Transverse colon (tissue), 4 donors: Measurements from ENCODE around the gene ZDHHC3. TPM values are rescaled to one million over a fixed set of nuclear protein-coding genes. Genes with fewer than 3 reads are reported as not detected.

ENCODE experiments used
- DNase-seq: peaks from one replicate; pipeline ENCODE4 v3.0.0-alpha.2; 2019
- H3K27ac ChIP-seq, 4 donors: fragments of 200-600 bp; sonication (generic); 2 replicates each; pipeline ENCODE4 v1.5.1; 2016 to 2018; ENCODE audit warnings: inconsistent platforms in 4 of 4
- H3K27me3 ChIP-seq: fragments of 200-600 bp; sonication (generic); 2 replicates; pipeline ENCODE4 v1.5.1; 2017; ENCODE audit warnings: inconsistent platforms
- H3K36me3 ChIP-seq, 4 donors: fragments of 200-600 bp; sonication (generic); 2 replicates each; pipeline ENCODE4 v1.5.1; 2017 to 2019; ENCODE audit warnings: inconsistent platforms in 4 of 4
- H3K4me1 ChIP-seq, 4 donors: fragments of 200-600 bp; sonication (generic); 2 replicates each; pipeline ENCODE4 v1.5.1; 2017 to 2020; ENCODE audit warnings: inconsistent platforms in 4 of 4
- H3K4me3 ChIP-seq, 4 donors: fragments of 200-600 bp; sonication (generic); 1 replicate in 1 of 4; 2 replicates in 3 of 4; pipeline versions ENCODE4 v1.5.1 to v1.6.1; 2017 to 2019; ENCODE audit warnings: inconsistent platforms in 4 of 4
- H3K9me3 ChIP-seq, 2 donors: fragments of 200-600 bp; sonication (generic); 2 replicates each; pipeline ENCODE4 v1.5.1; 2017 to 2019; ENCODE audit warnings: inconsistent platforms in 2 of 2
- EP300 ChIP-seq: sonication (generic); formaldehyde crosslinking; IDR thresholded peaks from one replicate; pipeline ENCODE4 v1.6.1; 2017; ENCODE audit warnings: antibody characterized with exemption, low read depth
- POLR2A ChIP-seq: fragments of 450-650 bp; IDR thresholded peaks from one replicate; pipeline ENCODE4 v1.6.1; 2016; ENCODE audit warnings: antibody characterized with exemption, mild to moderate bottlenecking, moderate library complexity
- POLR2AphosphoS5 ChIP-seq, 3 donors: sonication (generic); formaldehyde crosslinking; IDR thresholded peaks; one replicate each; pipeline ENCODE4 v1.6.1; 2016; ENCODE audit warnings: antibody characterized with exemption in 3 of 3
- WGBS, 2 donors: methylation state at CpG; one replicate each; pipeline ENCODE4 v1.1.5; 2018; ENCODE audit warnings: low coverage in 1 of 2; 5-methylcytosine and 5-hydroxymethylcytosine counted together
- in situ Hi-C, 4 donors: fragments of 200-750 bp; cut with MboI; loops; one replicate each; pipeline versions ENCODE4 v1.15.0 to v1.15.1; 2017; ENCODE audit warnings: low sequenced_read_pairs in 3 of 4, low pct_ligation_motif_present in 1 of 4, low pct_unique_long_range_greater_than_20kb in 1 of 4
- intact Hi-C: fragments of 100-400 bp; cut with DNase I; formaldehyde crosslinking; loops from one replicate; pipeline ENCODE4 v1.15.1; 2023; ENCODE audit warnings: low total_unique reads
- total RNA-seq, 4 donors: library from RNA; depleted of rRNA; stranded (reverse); fragments of >200 nt; gene quantifications; one replicate each; pipeline ENCODE4 v1.1.0, GENCODE V29; 2016
- TF ChIP-seq, protein P1 (sequence below), 5 experiments: fragments of 200-600 bp in 3 of 5; fragments of 450-650 bp in 2 of 5; sonication (generic) in 3 of 5; IDR thresholded peaks; 1 replicate in 2 of 5; 2 replicates in 3 of 5; pipeline ENCODE4 v1.5.1; 2016 to 2017; ENCODE audit warnings: antibody characterized with exemption in 5 of 5, inconsistent platforms in 3 of 5, mild to moderate bottlenecking in 2 of 5, moderate library complexity in 1 of 5

The ZDHHC3 gene
- total RNA-seq, 4 donors from 2014 or later: 142 to 258 (median 170) TPM

DNA sequence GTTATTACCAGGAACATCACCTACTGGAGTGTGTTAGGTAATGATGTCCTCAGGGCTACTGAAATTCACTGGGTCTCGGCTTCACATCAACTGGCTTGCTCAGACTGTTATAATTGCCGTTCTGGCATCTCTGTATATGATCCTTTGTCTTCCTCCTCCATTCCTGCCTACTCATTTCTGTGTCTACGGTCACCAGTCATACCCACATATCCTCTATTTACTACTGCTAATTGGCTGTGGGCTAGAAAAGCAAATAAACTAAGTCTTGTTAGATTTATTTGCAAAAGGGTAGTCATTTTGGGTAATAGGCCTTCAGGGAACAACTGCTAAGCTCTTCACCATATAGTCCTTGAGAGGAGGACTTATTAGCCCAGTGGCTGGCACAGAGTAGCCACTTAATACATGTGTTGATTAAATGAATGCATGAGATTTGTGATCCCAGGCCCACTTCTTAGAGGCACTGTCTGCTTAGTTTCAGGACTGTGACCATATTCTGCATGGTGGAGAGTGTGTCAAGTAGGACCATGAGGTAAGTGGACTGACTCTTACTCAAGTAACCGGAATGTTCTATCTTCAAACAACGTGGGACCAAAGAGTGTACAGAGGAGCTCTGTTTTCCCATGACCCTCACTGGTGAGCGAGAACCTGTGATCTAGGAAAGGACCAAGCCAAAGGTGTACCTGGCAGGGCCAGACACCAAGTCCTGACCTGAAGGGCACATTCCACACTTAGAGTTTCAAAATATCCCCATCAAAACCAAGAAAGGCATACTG, 13.2 kb downstream of the ZDHHC3 start:
- H3K4me3 ChIP-seq: no peak overlapping the region
- H3K36me3 ChIP-seq: peaks cover 0 to 4% (median 0%) of the 10 kb centered on the region in 4 donors
- in situ Hi-C loops (no loop called here), intact Hi-C loops (no loop called here)
- no peak overlapping the region for H3K27ac ChIP-seq
- no peaks in the 10 kb centered on the region for H3K27me3 ChIP-seq
- H3K9me3 ChIP-seq: no peaks in the 10 kb centered on the region
- peaks cover 2 to 34% (median 13%) of the 10 kb centered on the region in 4 donors for H3K4me1 ChIP-seq
- TF ChIP-seq POLR2A: no peak
- TF ChIP-seq, protein P1, sequence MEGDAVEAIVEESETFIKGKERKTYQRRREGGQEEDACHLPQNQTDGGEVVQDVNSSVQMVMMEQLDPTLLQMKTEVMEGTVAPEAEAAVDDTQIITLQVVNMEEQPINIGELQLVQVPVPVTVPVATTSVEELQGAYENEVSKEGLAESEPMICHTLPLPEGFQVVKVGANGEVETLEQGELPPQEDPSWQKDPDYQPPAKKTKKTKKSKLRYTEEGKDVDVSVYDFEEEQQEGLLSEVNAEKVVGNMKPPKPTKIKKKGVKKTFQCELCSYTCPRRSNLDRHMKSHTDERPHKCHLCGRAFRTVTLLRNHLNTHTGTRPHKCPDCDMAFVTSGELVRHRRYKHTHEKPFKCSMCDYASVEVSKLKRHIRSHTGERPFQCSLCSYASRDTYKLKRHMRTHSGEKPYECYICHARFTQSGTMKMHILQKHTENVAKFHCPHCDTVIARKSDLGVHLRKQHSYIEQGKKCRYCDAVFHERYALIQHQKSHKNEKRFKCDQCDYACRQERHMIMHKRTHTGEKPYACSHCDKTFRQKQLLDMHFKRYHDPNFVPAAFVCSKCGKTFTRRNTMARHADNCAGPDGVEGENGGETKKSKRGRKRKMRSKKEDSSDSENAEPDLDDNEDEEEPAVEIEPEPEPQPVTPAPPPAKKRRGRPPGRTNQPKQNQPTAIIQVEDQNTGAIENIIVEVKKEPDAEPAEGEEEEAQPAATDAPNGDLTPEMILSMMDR (IDR thresholded peaks at IDR 0.05): no peak
- TF ChIP-seq EP300: no peak
- no peak for TF ChIP-seq POLR2AphosphoS5 (IDR thresholded peaks at IDR 0.05)
- DNase-seq: no peak
- WGBS, 2 donors: 89 to 94% methylated on average over 4 to 6 of the region's 6 CpGs

DNA sequence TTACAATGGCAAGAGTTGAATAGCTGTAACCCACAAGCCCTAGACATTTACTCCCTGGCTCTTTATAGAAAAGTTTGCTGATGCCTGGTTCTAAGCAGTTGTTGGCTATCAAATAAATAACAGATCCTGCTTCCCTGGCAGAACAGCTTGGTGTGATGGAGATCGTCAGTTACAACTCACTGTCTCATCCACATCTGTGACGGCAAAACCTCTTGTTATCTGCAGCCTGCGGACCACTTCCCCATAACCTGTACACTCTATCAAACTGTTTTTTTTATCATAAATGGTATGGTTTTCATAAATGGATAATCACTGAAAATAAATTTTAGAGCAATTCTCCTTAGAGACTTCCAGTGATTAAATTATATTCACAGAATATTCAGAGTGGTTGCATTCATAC, 14.1 kb downstream of the ZDHHC3 start:
- Histone ChIP-seq H3K27me3 (no peaks in the 10 kb centered on the region), H3K4me1 (peaks cover 0 to 26% (median 8%) of the 10 kb centered on the region in 4 donors), H3K4me3 (no peak overlapping the region), H3K36me3 (peaks cover 0 to 7% (median 1%) of the 10 kb centered on the region in 4 donors), H3K27ac (no peak overlapping the region), H3K9me3 (no peaks in the 10 kb centered on the region)
- DNase-seq: no peak
- 90 to 95% methylated on average over 3 of the region's 3 CpGs for WGBS, 2 donors
- intact Hi-C loops (no loop called here), in situ Hi-C loops (no loop called here)
- TF ChIP-seq POLR2AphosphoS5 (IDR thresholded peaks at IDR 0.05) (no peak), POLR2A (no peak), EP300 (no peak)
- TF ChIP-seq, protein P1 (IDR thresholded peaks at IDR 0.05): no peak

DNA sequence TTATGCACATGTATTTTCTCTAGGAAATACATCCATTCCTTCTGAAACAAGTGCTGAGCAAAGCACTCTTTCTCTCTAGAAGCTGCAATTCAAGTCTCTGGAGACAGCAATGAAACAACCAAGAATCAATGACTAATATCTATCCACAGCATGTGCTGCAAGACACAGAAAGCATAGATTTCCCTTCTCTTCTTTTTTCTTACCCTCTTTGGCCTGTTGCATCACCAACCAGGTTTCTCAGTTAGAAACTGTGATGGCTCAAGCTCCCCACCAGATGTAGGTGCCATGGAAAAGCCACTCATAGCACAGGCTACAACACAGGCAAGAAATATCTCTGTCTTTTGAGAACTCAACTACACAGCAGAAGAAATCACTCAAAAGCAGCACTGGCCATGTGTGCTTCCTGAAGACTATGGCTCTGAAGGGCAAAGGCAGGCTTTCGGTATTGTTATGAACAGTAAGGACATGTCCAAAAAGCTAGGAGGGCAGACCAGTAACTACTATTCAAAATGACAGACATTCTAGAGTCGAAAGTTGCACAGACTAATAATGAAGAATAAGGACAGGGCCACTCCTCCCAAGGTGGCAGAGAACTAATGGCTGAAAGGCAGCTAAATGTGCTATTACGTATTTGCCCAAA, 15.5 kb downstream of the ZDHHC3 start:
- TF ChIP-seq, protein P1 (IDR thresholded peaks at IDR 0.05): no peak
- no peak for TF ChIP-seq POLR2AphosphoS5 (IDR thresholded peaks at IDR 0.05)
- no peak for TF ChIP-seq POLR2A
- no peak for TF ChIP-seq EP300
- Histone ChIP-seq H3K4me1 (peaks cover 0 to 14% (median 3%) of the 10 kb centered on the region in 4 donors), H3K9me3 (no peaks in the 10 kb centered on the region), H3K4me3 (no peak overlapping the region), H3K27me3 (no peaks in the 10 kb centered on the region), H3K36me3 (peaks cover 0 to 7% (median 2%) of the 10 kb centered on the region in 4 donors), H3K27ac (no peak overlapping the region)
- intact Hi-C loops: no loop called here
- WGBS, 2 donors: 85% methylated on average over 3 of the region's 3 CpGs; no CpG with 5 or more reads in 1 of the 2 donors
- in situ Hi-C loops: no loop called here
- no peak for DNase-seq

DNA sequence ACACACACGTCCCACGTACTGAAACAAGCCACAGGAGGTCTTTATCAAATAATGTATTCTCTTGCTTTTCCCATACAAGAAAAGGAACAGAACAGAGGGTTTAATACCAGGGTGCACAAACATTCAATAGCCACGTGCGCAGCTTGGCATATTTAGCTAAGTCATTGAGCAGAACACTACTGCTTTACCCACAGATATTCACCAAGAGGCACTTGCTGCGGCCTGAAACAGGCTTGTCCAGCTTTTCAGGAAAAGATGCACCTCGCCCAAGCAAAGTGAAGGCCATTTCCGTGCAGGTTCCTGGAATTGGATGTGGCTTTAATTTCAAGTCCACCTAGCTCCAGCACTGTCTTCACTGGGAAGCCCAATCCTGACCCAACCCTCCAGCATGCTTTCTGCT, 17.6 kb downstream of the ZDHHC3 start:
- WGBS, 2 donors: 84 to 100% methylated on average over 2 to 7 of the region's 7 CpGs

More for the DNA sequence above, 17.6 kb downstream of the ZDHHC3 start:
- peaks cover 0 to 7% (median 2%) of the 10 kb centered on the region in 4 donors for H3K36me3 ChIP-seq
- no peak overlapping the region for H3K27ac ChIP-seq
- intact Hi-C loops (no loop called here), in situ Hi-C loops (no loop called here)
- H3K4me3 ChIP-seq: no peak overlapping the region
- H3K4me1 ChIP-seq: peaks cover 0 to 6% (median 0%) of the 10 kb centered on the region in 4 donors
- no peaks in the 10 kb centered on the region for H3K9me3 ChIP-seq
- TF ChIP-seq, protein P1 (IDR thresholded peaks at IDR 0.05): no peak
- TF ChIP-seq POLR2AphosphoS5 (IDR thresholded peaks at IDR 0.05): no peak
- TF ChIP-seq POLR2A: no peak
- no peak for TF ChIP-seq EP300
- no peak for DNase-seq
- H3K27me3 ChIP-seq: no peaks in the 10 kb centered on the region
